Neural cell (in vitro differentiated cells): ENCODE data around the gene GLYATL1. TPM values are rescaled to one million over a fixed set of nuclear protein-coding genes. Genes with fewer than 3 reads are reported as not detected.

Source experiments
- H2AFZ ChIP-seq: fragments of 200-600, 300-800 bp; sonication (generic), shearing (Covaris generic); 2 replicates; pipeline ENCODE4 v1.6.0; 2014; ENCODE audit warnings: low read depth, mild to moderate bottlenecking, antibody characterized with exemption, low read length, moderate library complexity
- H3F3A ChIP-seq: fragments of 200-600 bp; shearing (Covaris generic); 2 replicates; pipeline ENCODE4 v1.6.1; 2016; ENCODE audit warnings: mild to moderate bottlenecking, moderate library complexity, mixed read lengths, antibody characterized with exemption, low read length; ENCODE audit not compliant: insufficient read depth, poor library complexity, severe bottlenecking
- H3K27ac ChIP-seq: fragments of 200-600, 300-800 bp; sonication (generic), shearing (Covaris generic); 2 replicates; pipeline ENCODE4 v1.5.1; 2014; ENCODE audit warnings: mild to moderate bottlenecking, low read length, moderate library complexity
- H3K27me3 ChIP-seq: fragments of 300-800, 200-600 bp; sonication (generic), shearing (Covaris generic); 2 replicates; pipeline ENCODE4 v1.6.0; 2014; ENCODE audit warnings: mild to moderate bottlenecking, low read depth, low read length, moderate library complexity; ENCODE audit not compliant: insufficient read depth
- H3K36me3 ChIP-seq: fragments of 300-800, 200-600 bp; sonication (generic), shearing (Covaris generic); 2 replicates; pipeline ENCODE4 v1.5.1; 2014; ENCODE audit warnings: mild to moderate bottlenecking, antibody characterized with exemption, low read length, moderate library complexity; ENCODE audit not compliant: insufficient read depth
- H3K4me2 ChIP-seq: fragments of 300-800, 200-600 bp; sonication (generic), shearing (Covaris generic); 2 replicates; pipeline ENCODE4 v1.6.0; 2014; ENCODE audit warnings: mild to moderate bottlenecking, low read length
- H3K4me3 ChIP-seq: fragments of 300-800, 200-600 bp; sonication (generic), shearing (Covaris generic); 2 replicates; pipeline ENCODE4 v1.5.1; 2014; ENCODE audit warnings: mild to moderate bottlenecking, low read length, moderate library complexity
- H3K79me2 ChIP-seq: fragments of 200-600 bp; shearing (Covaris generic); replicated peaks from 2 replicates; pipeline ENCODE4 v1.6.0; 2014; ENCODE audit warnings: mild to moderate bottlenecking, low read length, moderate library complexity; ENCODE audit not compliant: insufficient read depth
- H3K9ac ChIP-seq: fragments of 300-800, 200-600 bp; sonication (generic), shearing (Covaris generic); 2 replicates; pipeline ENCODE4 v1.6.1; 2016; ENCODE audit warnings: mild to moderate bottlenecking, low read length, mixed read lengths
- H3K9me2 ChIP-seq: fragments of 200-600 bp; shearing (Covaris generic); 2 replicates; pipeline ENCODE4 v1.6.1; 2016; ENCODE audit warnings: mild to moderate bottlenecking, low read length, mixed read lengths; ENCODE audit not compliant: insufficient read depth
- H3K9me3 ChIP-seq: fragments of 200-600, 300-800 bp; sonication (generic), shearing (Covaris generic); 2 replicates; pipeline ENCODE4 v1.6.1; 2016; ENCODE audit warnings: mild to moderate bottlenecking, mixed run types, low read length, moderate library complexity, mixed read lengths
- H4K20me1 ChIP-seq: fragments of 200-600 bp; shearing (Covaris generic); 2 replicates; pipeline ENCODE4 v1.6.1; 2016; ENCODE audit warnings: mild to moderate bottlenecking, mixed run types; ENCODE audit not compliant: insufficient read depth
- CTCF ChIP-seq: fragments of 450-650 bp; IDR thresholded peaks from 2 replicates; pipeline ENCODE4 v1.5.1; 2014; ENCODE audit warnings: antibody characterized with exemption, mild to moderate bottlenecking, moderate library complexity; ENCODE audit not compliant: poor library complexity, severe bottlenecking
- EP300 ChIP-seq: fragments of 450-650 bp; conservative IDR thresholded peaks from 2 replicates; pipeline ENCODE4 v1.6.1; 2014; ENCODE audit warnings: antibody characterized with exemption, mild to moderate bottlenecking, moderate library complexity; ENCODE audit not compliant: poor library complexity, severe bottlenecking
- EZH2 ChIP-seq: fragments of 200-600, 300-800 bp; shearing (Covaris generic), sonication (generic); IDR thresholded peaks from 2 replicates; pipeline ENCODE4 v1.6.1; 2014; ENCODE audit warnings: antibody characterized with exemption, low read length, borderline replicate concordance, mild to moderate bottlenecking; ENCODE audit not compliant: insufficient read depth, poor library complexity, severe bottlenecking
- MXI1 ChIP-seq: fragments of 450-650 bp; conservative IDR thresholded peaks from 2 replicates; pipeline ENCODE4 v1.6.1; 2014; ENCODE audit warnings: antibody characterized with exemption, mild to moderate bottlenecking; ENCODE audit not compliant: poor library complexity, severe bottlenecking
- POLR2AphosphoS5 ChIP-seq: IDR thresholded peaks from 2 replicates; pipeline ENCODE4 v1.6.1; 2012
- RAD21 ChIP-seq: fragments of 450-650 bp; conservative IDR thresholded peaks from 2 replicates; pipeline ENCODE4 v1.6.1; 2014; ENCODE audit warnings: antibody characterized with exemption, mild to moderate bottlenecking, moderate library complexity
- REST ChIP-seq: IDR thresholded peaks from 2 replicates; pipeline ENCODE4 v1.6.1; 2012; ENCODE audit warnings: borderline replicate concordance
- SMC3 ChIP-seq: fragments of 450-650 bp; conservative IDR thresholded peaks from 2 replicates; pipeline ENCODE4 v1.6.1; 2014; ENCODE audit warnings: antibody characterized with exemption, mild to moderate bottlenecking, moderate library complexity; ENCODE audit not compliant: poor library complexity
- TAF1 ChIP-seq: IDR thresholded peaks from 2 replicates; pipeline ENCODE4 v1.6.1; 2012; ENCODE audit warnings: low read depth
- polyA plus RNA-seq: library from polyadenylated mRNA; depleted of rRNA; stranded (reverse); fragments of >200 nt; gene quantifications from 2 replicates; pipeline ENCODE4 v1.2.3, GENCODE V29; 2014

The GLYATL1 gene
- polyA plus RNA-seq, 1 donor from 2014 or later: 0.84 TPM

GRCh38 chr11:58912124-58912523 lies 27.2 kb upstream of the GLYATL1 start:
- no peaks in the 10 kb centered on the region for H3K79me2 ChIP-seq
- H3K9ac ChIP-seq: no peak overlapping the region
- no peak overlapping the region for H3K27ac ChIP-seq
- H3K4me3 ChIP-seq: no peak overlapping the region
- H3K4me2 ChIP-seq: no peak overlapping the region
- no peak overlapping the region for H2AFZ ChIP-seq
- H4K20me1 ChIP-seq: no peaks in the 10 kb centered on the region
- no peaks in the 10 kb centered on the region for H3K36me3 ChIP-seq
- TF ChIP-seq POLR2AphosphoS5 (no peak), TAF1 (no peak), EZH2 (no peak), CTCF (no peak), RAD21 (no peak), MXI1 (no peak), REST (no peak), SMC3 (no peak), EP300 (no peak)
- peaks cover 5% of the 10 kb centered on the region for H3K9me3 ChIP-seq
- H3K27me3 ChIP-seq: no peaks in the 10 kb centered on the region
- H3K9me2 ChIP-seq: no peaks in the 10 kb centered on the region
- H3F3A ChIP-seq: no peaks in the 10 kb centered on the region

GRCh38 chr11:58913685-58914084 lies 25.6 kb upstream of the GLYATL1 start:
- Histone ChIP-seq H3K27ac (no peak overlapping the region), H3K9me3 (peaks cover 5% of the 10 kb centered on the region), H3K27me3 (no peaks in the 10 kb centered on the region)

More at GRCh38 chr11:58913685-58914084, 25.6 kb upstream of the GLYATL1 start:
- TF ChIP-seq EZH2 (no peak), CTCF (no peak), REST (no peak), TAF1 (no peak), SMC3 (no peak), MXI1 (no peak), RAD21 (no peak), EP300 (no peak)
- Histone ChIP-seq H3K9ac (no peak overlapping the region), H2AFZ (no peak overlapping the region), H3K4me2 (no peak overlapping the region), H3K36me3 (no peaks in the 10 kb centered on the region), H3K4me3 (no peak overlapping the region), H3F3A (no peaks in the 10 kb centered on the region), H3K9me2 (no peaks in the 10 kb centered on the region), H4K20me1 (no peaks in the 10 kb centered on the region), H3K79me2 (no peaks in the 10 kb centered on the region)
